Caco-2 (cell line): ENCODE results near the gene TCHP. TPM values are rescaled to one million over a fixed set of nuclear protein-coding genes. Genes with fewer than 3 reads are reported as not detected.

Experiments used
- BruUV-seq: library from RNA; stranded (reverse); fragments of 400-500 nt; replicated peaks from 2 replicates; lab custom pipeline; 2021; lab: Mats Ljungman, UMichigan
- CTCF ChIA-PET: fragments of 300-600 bp; sonication (Branson Sonifier 250); formaldehyde crosslinking; loops from one replicate; lab custom pipeline; 2022; ENCODE audit warnings: antibody characterized with exemption; lab: Charles Lee
- POLR2A ChIA-PET: fragments of 300-600 bp; sonication (Branson Sonifier 250); formaldehyde crosslinking; loops from one replicate; lab custom pipeline; 2022; ENCODE audit warnings: antibody characterized with exemption; lab: Charles Lee
- DNase-seq, 2 experiments: peaks; one replicate each; pipeline versions ENCODE4 v3.0.0 to v3.0.0-alpha.2; 2020 to 2022
- H3K27me3 ChIP-seq: replicated peaks from 2 replicates; pipeline ENCODE4 v1.6.0; 2011; ENCODE audit warnings: low read length; ENCODE audit not compliant: control insufficient read depth, insufficient read depth
- H3K36me3 ChIP-seq: 2 replicates; pipeline ENCODE4 v1.5.1; 2011; ENCODE audit warnings: low read length; ENCODE audit not compliant: control insufficient read depth, insufficient read depth
- H3K4me1 ChIP-seq: fragments of 250-450 bp; sonication (Bioruptor Pico); 2 replicates; pipeline ENCODE4 v1.5.1; 2020; ENCODE audit warnings: mild to moderate bottlenecking
- H3K4me3 ChIP-seq: 2 replicates; pipeline ENCODE4 v1.5.1; 2011; ENCODE audit warnings: low read depth, mild to moderate bottlenecking, control low read depth, low read length
- H3K9me3 ChIP-seq: fragments of 250-450 bp; sonication (Bioruptor Pico); 2 replicates; pipeline ENCODE4 v1.5.1; 2020; ENCODE audit warnings: mild to moderate bottlenecking, moderate library complexity
- H3K27ac Mint-ChIP-seq: one replicate; pipeline ENCODE4 v1.8.0; 2022; ENCODE audit warnings: mixed read lengths; ENCODE audit not compliant: unreplicated experiment
- H3K27me3 Mint-ChIP-seq: one replicate; pipeline ENCODE4 v1.8.0; 2022; ENCODE audit warnings: mixed read lengths; ENCODE audit not compliant: insufficient read depth, unreplicated experiment
- H3K36me3 Mint-ChIP-seq: one replicate; pipeline ENCODE4 v1.8.0; 2022; ENCODE audit warnings: mild to moderate bottlenecking, mixed read lengths; ENCODE audit not compliant: insufficient read depth, unreplicated experiment
- H3K4me1 Mint-ChIP-seq: one replicate; pipeline ENCODE4 v1.8.0; 2022; ENCODE audit warnings: low read depth, mixed read lengths; ENCODE audit not compliant: unreplicated experiment
- H3K4me3 Mint-ChIP-seq: one replicate; pipeline ENCODE4 v1.8.0; 2022; ENCODE audit warnings: mild to moderate bottlenecking, moderate library complexity, mixed read lengths; ENCODE audit not compliant: unreplicated experiment
- H3K9me3 Mint-ChIP-seq: one replicate; pipeline ENCODE4 v1.8.0; 2022; ENCODE audit warnings: mixed read lengths; ENCODE audit not compliant: unreplicated experiment
- intact Hi-C: fragments of 100-400 bp; cut with micrococcal nuclease; formaldehyde crosslinking; loops from one replicate; pipeline ENCODE4 v1.10.0; 2022; ENCODE audit not compliant: unreplicated experiment
- total RNA-seq: library from RNA; stranded (reverse); gene quantifications from 2 replicates; pipeline ENCODE4 v1.2.3, GENCODE V29; 2022
- TF ChIP-seq, protein P1 (sequence below), 2 experiments: fragments of 200-600 bp in 1 of 2; IDR thresholded peaks; 1 replicate in 1 of 2; 2 replicates in 1 of 2; pipeline versions ENCODE4 v1.5.1 to v1.8.0; 2011 to 2022; ENCODE audit warnings: antibody characterized with exemption in 1 of 2, control low read depth in 1 of 2, inconsistent platforms in 1 of 2, low read depth in 1 of 2, low read length in 1 of 2, mild to moderate bottlenecking in 1 of 2, moderate library complexity in 1 of 2; ENCODE audit not compliant: insufficient read depth in 1 of 2, severe bottlenecking in 1 of 2, unreplicated experiment in 1 of 2

The TCHP gene
- total RNA-seq, 1 experiment from 2014 or later, result 17.7 TPM

DNA sequence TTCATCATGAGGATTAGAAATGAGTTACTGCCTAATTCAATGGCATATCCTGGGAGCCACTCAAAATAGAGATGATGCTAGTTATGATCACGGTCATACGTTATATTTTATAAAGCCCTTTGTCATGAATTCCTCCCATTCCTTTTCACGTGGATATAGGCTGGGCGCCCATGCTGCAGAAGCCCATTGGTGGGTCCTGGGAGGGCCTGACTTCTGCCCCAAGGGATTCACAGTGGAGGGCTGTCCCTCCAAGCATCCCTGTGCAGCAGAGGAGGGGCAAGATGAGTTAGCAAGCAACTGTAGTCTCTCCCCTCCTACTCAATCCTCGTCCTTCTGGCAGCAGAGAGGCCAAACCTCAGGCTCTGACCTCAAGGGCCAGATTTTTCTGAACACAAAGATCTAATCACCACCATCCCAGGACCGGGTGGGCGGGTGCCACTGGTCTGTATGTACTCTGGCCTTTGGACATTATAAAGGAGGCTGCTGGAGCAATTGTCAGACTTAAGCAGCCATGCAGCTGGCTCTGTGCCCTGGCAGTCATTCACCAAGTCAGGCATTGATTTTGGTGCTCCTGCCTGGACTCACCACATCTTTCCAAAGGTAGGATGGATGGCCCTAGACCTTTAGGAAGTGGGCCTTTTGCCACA, 28.3 kb upstream of the TCHP start:
- Histone ChIP-seq H3K4me3 (no peak overlapping the region), H3K36me3 (no peaks in the 10 kb centered on the region), H3K27me3 (no peaks in the 10 kb centered on the region), H3K9me3 (no peaks in the 10 kb centered on the region), H3K4me1 (peaks cover 25% of the 10 kb centered on the region)
- Mint-ChIP-seq H3K27me3 (no peaks in the 10 kb centered on the region), H3K4me1 (peaks cover 20% of the 10 kb centered on the region), H3K36me3 (peaks cover 5% of the 10 kb centered on the region), H3K4me3 (no peak overlapping the region), H3K9me3 (no peaks in the 10 kb centered on the region), H3K27ac (no peak overlapping the region)
- intact Hi-C loops, result no loop called here
- POLR2A ChIA-PET, result no interaction called here
- TF ChIP-seq, protein P1, sequence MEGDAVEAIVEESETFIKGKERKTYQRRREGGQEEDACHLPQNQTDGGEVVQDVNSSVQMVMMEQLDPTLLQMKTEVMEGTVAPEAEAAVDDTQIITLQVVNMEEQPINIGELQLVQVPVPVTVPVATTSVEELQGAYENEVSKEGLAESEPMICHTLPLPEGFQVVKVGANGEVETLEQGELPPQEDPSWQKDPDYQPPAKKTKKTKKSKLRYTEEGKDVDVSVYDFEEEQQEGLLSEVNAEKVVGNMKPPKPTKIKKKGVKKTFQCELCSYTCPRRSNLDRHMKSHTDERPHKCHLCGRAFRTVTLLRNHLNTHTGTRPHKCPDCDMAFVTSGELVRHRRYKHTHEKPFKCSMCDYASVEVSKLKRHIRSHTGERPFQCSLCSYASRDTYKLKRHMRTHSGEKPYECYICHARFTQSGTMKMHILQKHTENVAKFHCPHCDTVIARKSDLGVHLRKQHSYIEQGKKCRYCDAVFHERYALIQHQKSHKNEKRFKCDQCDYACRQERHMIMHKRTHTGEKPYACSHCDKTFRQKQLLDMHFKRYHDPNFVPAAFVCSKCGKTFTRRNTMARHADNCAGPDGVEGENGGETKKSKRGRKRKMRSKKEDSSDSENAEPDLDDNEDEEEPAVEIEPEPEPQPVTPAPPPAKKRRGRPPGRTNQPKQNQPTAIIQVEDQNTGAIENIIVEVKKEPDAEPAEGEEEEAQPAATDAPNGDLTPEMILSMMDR (IDR thresholded peaks at IDR 0.05; ENCODE audit: insufficient read depth in 1 of 2, low read depth in 1 of 2, low read length in 1 of 2, severe bottlenecking in 1 of 2, unreplicated experiment in 1 of 2), result no peak
- CTCF ChIA-PET, result interaction anchor here (0.7 kb wide), 1 partner anchor 57 kb away, joined by 9 read pairs; no protein-coding TSS in a partner anchor
- no TSS peak for BruUV-seq
- DNase-seq, result no peak

DNA sequence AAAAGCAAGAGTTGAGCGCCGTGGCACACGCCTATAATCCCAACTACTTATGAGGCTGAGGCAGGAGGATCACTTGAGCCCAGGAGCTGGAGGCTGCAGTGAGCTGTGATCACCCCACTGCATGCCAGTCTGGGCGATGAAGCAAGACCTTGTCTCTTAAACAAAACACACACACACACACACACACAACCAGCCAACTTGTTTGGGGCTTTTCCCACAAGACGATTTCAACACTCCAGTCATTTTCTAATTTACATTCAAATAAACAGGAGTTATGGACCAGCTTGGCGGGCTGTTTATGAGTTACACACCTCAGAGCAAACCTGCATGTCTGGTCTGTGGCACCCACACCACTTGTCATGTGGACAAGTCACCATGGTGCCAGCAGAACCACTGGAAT, 26.4 kb upstream of the TCHP start:
- Histone ChIP-seq H3K36me3 (no peaks in the 10 kb centered on the region), H3K9me3 (no peaks in the 10 kb centered on the region), H3K4me1 (peaks cover 25% of the 10 kb centered on the region), H3K27me3 (no peaks in the 10 kb centered on the region), H3K4me3 (no peak overlapping the region)
- ChIA-PET CTCF (interaction anchor here (0.7 kb wide), 1 partner anchor 1299 kb away, joined by 3 read pairs; no protein-coding TSS in a partner anchor), POLR2A (no interaction called here)
- peaks cover 21% of the 10 kb centered on the region for H3K4me1 Mint-ChIP-seq
- H3K27ac Mint-ChIP-seq, result no peak overlapping the region
- no peaks in the 10 kb centered on the region for H3K9me3 Mint-ChIP-seq
- no peak overlapping the region for H3K4me3 Mint-ChIP-seq
- DNase-seq, result no peak
- intact Hi-C loops, result no loop called here
- peaks cover 5% of the 10 kb centered on the region for H3K36me3 Mint-ChIP-seq
- H3K27me3 Mint-ChIP-seq, result no peaks in the 10 kb centered on the region
- no TSS peak for BruUV-seq
- TF ChIP-seq, protein P1 (IDR thresholded peaks at IDR 0.05; ENCODE audit: insufficient read depth in 1 of 2, low read depth in 1 of 2, low read length in 1 of 2, severe bottlenecking in 1 of 2, unreplicated experiment in 1 of 2), result no peak

DNA sequence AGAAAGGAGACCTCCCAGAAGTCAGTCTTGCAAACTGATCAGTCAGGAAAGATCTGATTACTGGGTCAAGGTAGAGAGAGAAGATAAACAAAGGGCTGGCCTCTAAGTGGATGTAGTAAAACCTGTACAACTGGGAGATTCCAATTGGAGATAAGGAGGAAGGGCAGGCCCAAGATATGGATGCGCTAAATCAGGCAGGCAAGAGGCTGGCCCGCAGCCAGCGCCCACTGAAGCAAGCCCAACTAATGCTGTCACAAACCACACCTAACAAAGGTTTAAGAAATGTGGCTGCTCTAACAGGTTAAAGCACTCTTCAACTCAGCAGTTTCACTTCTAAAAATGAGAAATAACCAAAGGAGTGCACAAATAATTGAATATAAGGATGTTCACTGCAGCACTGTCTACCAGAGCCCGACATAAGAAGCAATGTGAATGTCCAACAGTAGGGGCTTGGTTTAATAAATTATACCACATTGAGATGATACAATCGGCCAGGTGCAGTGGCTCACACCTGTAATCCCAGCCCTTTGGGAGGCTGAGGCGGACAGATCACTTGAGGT, 24.4 kb upstream of the TCHP start:
- Histone ChIP-seq H3K27me3 (no peaks in the 10 kb centered on the region), H3K36me3 (no peaks in the 10 kb centered on the region), H3K9me3 (no peaks in the 10 kb centered on the region), H3K4me1 (peaks cover 30% of the 10 kb centered on the region), H3K4me3 (no peak overlapping the region)
- no peaks in the 10 kb centered on the region for H3K27me3 Mint-ChIP-seq
- no TSS peak for BruUV-seq
- TF ChIP-seq, protein P1 (IDR thresholded peaks at IDR 0.05; ENCODE audit: insufficient read depth in 1 of 2, low read depth in 1 of 2, low read length in 1 of 2, severe bottlenecking in 1 of 2, unreplicated experiment in 1 of 2), result no peak
- ChIA-PET POLR2A (no interaction called here), CTCF (no interaction called here)
- peak overlapping the region; percentile 15 for H3K4me3 Mint-ChIP-seq
- DNase-seq, result peak; percentile 65 to 66
- no peaks in the 10 kb centered on the region for H3K9me3 Mint-ChIP-seq
- H3K4me1 Mint-ChIP-seq, result peaks cover 32% of the 10 kb centered on the region
- H3K36me3 Mint-ChIP-seq, result peaks cover 5% of the 10 kb centered on the region
- H3K27ac Mint-ChIP-seq, result peak overlapping the region; percentile 20
- intact Hi-C loops, result loop anchor here (1.0 kb wide), 2 partner anchors 10 to 22 kb away; no protein-coding TSS in a partner anchor
